OCI-LY3 (cell line): ENCODE results near the gene FBN3.

Source experiments
- H2AFZ ChIP-seq: fragments of 200-600, 300-600 bp; shearing (Covaris generic); 2 replicates; pipeline ENCODE4 v1.6.0; 2014; ENCODE audit warnings: antibody characterized with exemption, low read depth, low read length
- H3K27ac ChIP-seq: fragments of 200-600, 300-600 bp; sonication (generic); 2 replicates; pipeline ENCODE4 v1.5.1; 2014; ENCODE audit warnings: mild to moderate bottlenecking, low read length, moderate library complexity, mixed read lengths
- H3K27me3 ChIP-seq: fragments of 200-600, 300-600 bp; sonication (generic); 2 replicates; pipeline ENCODE4 v1.6.1; 2014; ENCODE audit warnings: low read depth, low read length, mixed read lengths
- H3K36me3 ChIP-seq: fragments of 200-600, 300-600 bp; sonication (generic); replicated peaks from 2 replicates; pipeline ENCODE3; 2014; ENCODE audit warnings: low read depth, low read length, mixed read lengths
- H3K4me1 ChIP-seq: fragments of 300-600, 200-600 bp; sonication (generic); 2 replicates; pipeline ENCODE4 v1.6.1; 2014; ENCODE audit warnings: low read length, mixed read lengths
- H3K4me2 ChIP-seq: fragments of 200-600, 300-600 bp; sonication (generic); 2 replicates; pipeline ENCODE4 v1.6.1; 2014; ENCODE audit warnings: low read length, mixed read lengths
- H3K4me3 ChIP-seq: fragments of 300-600, 200-600 bp; sonication (generic); 2 replicates; pipeline ENCODE4 v1.5.1; 2014; ENCODE audit warnings: antibody characterized with exemption, mild to moderate bottlenecking, low read length, moderate library complexity
- H3K79me2 ChIP-seq: fragments of 300-600, 200-600 bp; shearing (Covaris generic); 2 replicates; pipeline ENCODE4 v1.6.1; 2014; ENCODE audit warnings: mild to moderate bottlenecking, low read length, mixed read lengths
- H3K9ac ChIP-seq: fragments of 300-600, 200-600 bp; shearing (Covaris generic); 2 replicates; pipeline ENCODE4 v1.6.0; 2014; ENCODE audit warnings: mild to moderate bottlenecking, low read length, moderate library complexity
- H3K9me3 ChIP-seq: fragments of 200-600, 300-600 bp; shearing (Covaris generic); 2 replicates; pipeline ENCODE4 v1.6.1; 2014; ENCODE audit warnings: low read length, mixed read lengths; ENCODE audit not compliant: insufficient read depth
- H4K20me1 ChIP-seq: fragments of 200-600, 300-600 bp; sonication (generic); 2 replicates; pipeline ENCODE4 v1.6.1; 2016; ENCODE audit warnings: low read length, mixed read lengths; ENCODE audit not compliant: insufficient read depth
- EZH2phosphoT487 ChIP-seq: fragments of 200-600 bp; shearing (Covaris generic); IDR thresholded peaks from 2 replicates; pipeline ENCODE4 v1.6.1; 2018; ENCODE audit warnings: antibody characterized with exemption, mixed run types, low read depth
- TF ChIP-seq, protein P1 (sequence below): fragments of 200-600, 300-600 bp; sonication (generic); IDR thresholded peaks from 2 replicates; pipeline ENCODE4 v1.5.1; 2014; ENCODE audit warnings: antibody characterized with exemption, low read length, low read depth

FBN3 gene

DNA sequence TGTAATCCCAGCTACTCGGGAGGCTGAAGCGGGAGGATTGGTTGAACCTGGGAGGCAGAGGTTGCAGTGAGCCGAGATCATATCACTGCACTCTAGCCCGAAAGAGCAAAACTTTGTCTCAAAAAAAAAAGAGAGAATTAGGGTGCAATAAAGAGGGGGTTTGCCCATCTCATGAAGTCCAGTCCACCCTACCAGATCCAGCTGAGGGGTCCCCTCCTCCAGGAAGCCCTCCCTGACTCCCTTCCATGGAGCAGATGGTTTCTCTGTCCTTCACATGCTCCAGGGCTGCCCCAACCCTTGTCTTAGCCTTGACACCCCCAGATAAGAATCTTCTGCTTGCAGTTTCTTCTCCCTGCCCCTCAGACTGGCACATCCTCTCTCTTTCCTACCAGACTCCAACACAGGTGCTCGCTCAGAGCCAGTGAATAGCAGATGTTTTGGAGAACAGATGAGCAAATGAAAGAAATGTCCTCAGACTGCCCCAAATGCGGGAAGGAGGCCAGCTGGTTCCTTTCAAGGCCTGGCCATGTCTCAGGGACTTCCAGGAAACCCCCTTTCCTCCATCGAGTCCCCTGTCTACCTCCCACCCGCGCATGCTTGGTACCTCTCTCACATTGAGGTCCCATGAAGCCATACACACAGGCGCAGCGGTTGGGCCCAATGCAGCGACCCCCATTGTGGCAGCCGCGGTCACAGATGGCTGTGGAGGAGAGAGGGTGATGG is 5.0 kb downstream of the FBN3 start:
- Histone ChIP-seq H3K4me3 (no peak overlapping the region), H3K27me3 (no peaks in the 10 kb centered on the region; the same call in 1 of the 2 replicates), H3K4me2 (no peak overlapping the region), H2AFZ (no peak overlapping the region), H4K20me1 (no peaks in the 10 kb centered on the region), H3K4me1 (no peaks in the 10 kb centered on the region), H3K79me2 (no peaks in the 10 kb centered on the region), H3K9me3 (no peaks in the 10 kb centered on the region), H3K36me3 (no peaks in the 10 kb centered on the region), H3K9ac (no peak overlapping the region), H3K27ac (no peak overlapping the region)
- TF ChIP-seq, protein P1, sequence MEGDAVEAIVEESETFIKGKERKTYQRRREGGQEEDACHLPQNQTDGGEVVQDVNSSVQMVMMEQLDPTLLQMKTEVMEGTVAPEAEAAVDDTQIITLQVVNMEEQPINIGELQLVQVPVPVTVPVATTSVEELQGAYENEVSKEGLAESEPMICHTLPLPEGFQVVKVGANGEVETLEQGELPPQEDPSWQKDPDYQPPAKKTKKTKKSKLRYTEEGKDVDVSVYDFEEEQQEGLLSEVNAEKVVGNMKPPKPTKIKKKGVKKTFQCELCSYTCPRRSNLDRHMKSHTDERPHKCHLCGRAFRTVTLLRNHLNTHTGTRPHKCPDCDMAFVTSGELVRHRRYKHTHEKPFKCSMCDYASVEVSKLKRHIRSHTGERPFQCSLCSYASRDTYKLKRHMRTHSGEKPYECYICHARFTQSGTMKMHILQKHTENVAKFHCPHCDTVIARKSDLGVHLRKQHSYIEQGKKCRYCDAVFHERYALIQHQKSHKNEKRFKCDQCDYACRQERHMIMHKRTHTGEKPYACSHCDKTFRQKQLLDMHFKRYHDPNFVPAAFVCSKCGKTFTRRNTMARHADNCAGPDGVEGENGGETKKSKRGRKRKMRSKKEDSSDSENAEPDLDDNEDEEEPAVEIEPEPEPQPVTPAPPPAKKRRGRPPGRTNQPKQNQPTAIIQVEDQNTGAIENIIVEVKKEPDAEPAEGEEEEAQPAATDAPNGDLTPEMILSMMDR: no peak

DNA sequence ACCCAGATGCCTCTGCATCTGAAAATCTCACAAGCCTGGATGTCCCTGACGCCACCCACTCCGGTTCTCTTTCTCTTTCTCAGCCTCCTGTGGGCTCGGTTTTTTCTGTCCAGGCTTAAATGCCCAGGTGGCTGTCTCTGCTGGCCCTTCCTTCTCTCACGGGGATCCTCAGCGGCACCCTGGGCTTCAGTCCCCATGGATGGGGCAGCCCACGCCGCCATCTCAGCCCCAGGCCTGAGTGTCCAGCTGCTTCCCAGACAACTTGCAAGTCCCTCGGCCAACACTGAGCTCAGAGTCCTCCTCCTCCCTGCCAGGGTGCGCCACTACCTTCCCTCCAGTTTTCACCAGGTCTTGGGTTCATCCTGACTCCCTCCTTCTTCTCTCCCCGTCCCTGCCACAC is 6.4 kb downstream of the FBN3 start:
- H4K20me1 ChIP-seq: no peaks in the 10 kb centered on the region
- no peaks in the 10 kb centered on the region for H3K9me3 ChIP-seq
- no peak overlapping the region for H2AFZ ChIP-seq
- H3K4me2 ChIP-seq: no peak overlapping the region
- H3K9ac ChIP-seq: no peak overlapping the region
- no peak overlapping the region for H3K27ac ChIP-seq
- TF ChIP-seq EZH2phosphoT487: no peak
- TF ChIP-seq, protein P1: no peak
- no peaks in the 10 kb centered on the region for H3K79me2 ChIP-seq
- no peaks in the 10 kb centered on the region; the same call in 1 of the 2 replicates for H3K27me3 ChIP-seq
- no peaks in the 10 kb centered on the region for H3K36me3 ChIP-seq
- no peak overlapping the region for H3K4me3 ChIP-seq
- H3K4me1 ChIP-seq: no peaks in the 10 kb centered on the region

DNA sequence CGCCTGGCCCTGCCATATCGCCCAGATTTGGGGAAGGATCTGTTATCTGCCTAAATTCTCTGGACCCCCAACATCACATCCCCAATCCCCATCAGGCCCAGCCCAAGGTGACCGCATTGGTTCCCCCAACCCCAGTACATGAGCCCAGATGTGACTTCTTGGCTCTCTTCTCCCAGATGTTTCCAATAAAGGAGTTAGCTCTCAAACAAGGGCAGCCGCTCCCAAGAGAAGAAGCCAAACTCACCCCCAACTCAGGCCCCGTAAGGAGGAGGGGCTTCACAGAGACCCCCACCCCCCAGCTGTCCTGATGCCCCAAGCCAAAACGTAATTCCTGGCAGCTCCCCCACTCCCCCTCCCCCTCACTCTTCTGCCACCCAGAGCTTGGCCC is 6.9 kb downstream of the FBN3 start:
- H2AFZ ChIP-seq: no peak overlapping the region
- H3K4me2 ChIP-seq: no peak overlapping the region
- H3K4me1 ChIP-seq: no peaks in the 10 kb centered on the region
- no peaks in the 10 kb centered on the region; the same call in 1 of the 2 replicates for H3K27me3 ChIP-seq
- TF ChIP-seq EZH2phosphoT487: no peak
- TF ChIP-seq, protein P1: no peak
- no peaks in the 10 kb centered on the region for H3K79me2 ChIP-seq
- no peak overlapping the region for H3K27ac ChIP-seq
- no peak overlapping the region for H3K4me3 ChIP-seq
- no peaks in the 10 kb centered on the region for H4K20me1 ChIP-seq
- H3K9me3 ChIP-seq: no peaks in the 10 kb centered on the region
- H3K36me3 ChIP-seq: no peaks in the 10 kb centered on the region
- no peak overlapping the region for H3K9ac ChIP-seq

DNA sequence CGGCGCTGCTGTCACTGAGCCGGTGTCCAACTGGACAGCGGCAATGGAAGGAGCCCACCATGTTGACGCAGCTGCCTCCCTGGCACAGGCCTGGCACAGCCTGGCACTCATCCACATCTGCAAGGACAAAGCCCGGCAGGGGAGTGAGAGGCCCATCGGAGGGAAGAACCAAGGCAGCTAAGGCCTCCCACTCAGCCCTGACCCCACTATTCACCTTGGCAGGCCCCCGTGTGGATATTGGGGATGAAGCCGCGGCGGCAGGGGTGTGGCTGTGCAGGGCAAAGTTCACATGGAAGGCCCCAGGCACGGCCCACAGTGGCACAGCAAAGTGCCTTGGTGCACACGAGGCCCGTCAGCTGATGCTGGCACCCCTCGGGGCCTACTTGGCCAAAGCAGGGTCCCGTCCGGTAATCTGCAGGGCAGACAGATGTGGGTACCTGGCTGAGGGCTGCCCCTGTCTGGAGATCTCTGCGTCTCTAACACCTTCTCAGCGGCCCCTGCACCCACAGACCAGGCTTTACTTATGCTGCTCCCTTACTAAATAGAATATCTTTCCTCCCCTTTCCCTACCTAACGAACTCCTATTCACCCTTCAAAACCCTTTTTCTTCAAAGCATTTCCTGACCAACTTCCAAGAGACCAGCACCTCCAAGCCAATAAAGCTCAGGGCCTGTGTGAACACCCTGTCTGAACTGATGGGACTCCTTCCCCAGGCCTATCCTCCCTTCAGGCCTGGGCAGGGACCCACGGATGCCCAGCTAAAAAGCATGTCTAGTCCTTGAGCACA is 7.5 kb downstream of the FBN3 start:
- no peak overlapping the region for H3K4me2 ChIP-seq
- H2AFZ ChIP-seq: no peak overlapping the region
- H3K9me3 ChIP-seq: no peaks in the 10 kb centered on the region
- TF ChIP-seq EZH2phosphoT487: no peak
- TF ChIP-seq, protein P1: no peak
- no peak overlapping the region for H3K27ac ChIP-seq
- no peaks in the 10 kb centered on the region for H3K79me2 ChIP-seq
- H3K4me1 ChIP-seq: no peaks in the 10 kb centered on the region
- no peak overlapping the region for H3K9ac ChIP-seq
- no peaks in the 10 kb centered on the region for H4K20me1 ChIP-seq
- H3K36me3 ChIP-seq: no peaks in the 10 kb centered on the region
- no peaks in the 10 kb centered on the region; the same call in 1 of the 2 replicates for H3K27me3 ChIP-seq
- H3K4me3 ChIP-seq: no peak overlapping the region
